GM19463 (cell line): ENCODE measurements around the gene ZDHHC19.
A peak's percentile ranks its signal among the peaks of the same experiment; 100 is the strongest.
"Not testable (repeated sequence)": the region's sequence is repeated elsewhere in the genome, so short reads cannot be mapped to it uniquely, and the experiment has no call there.

Source experiments
- ATAC-seq: cut with Tn5 transposase; IDR thresholded peaks from one replicate; pipeline ENCODE4 v1.9.1; 2021; ENCODE audit warnings: mild to moderate bottlenecking, moderate library complexity; ENCODE audit not compliant: unreplicated experiment

Gene ZDHHC19, protein sequence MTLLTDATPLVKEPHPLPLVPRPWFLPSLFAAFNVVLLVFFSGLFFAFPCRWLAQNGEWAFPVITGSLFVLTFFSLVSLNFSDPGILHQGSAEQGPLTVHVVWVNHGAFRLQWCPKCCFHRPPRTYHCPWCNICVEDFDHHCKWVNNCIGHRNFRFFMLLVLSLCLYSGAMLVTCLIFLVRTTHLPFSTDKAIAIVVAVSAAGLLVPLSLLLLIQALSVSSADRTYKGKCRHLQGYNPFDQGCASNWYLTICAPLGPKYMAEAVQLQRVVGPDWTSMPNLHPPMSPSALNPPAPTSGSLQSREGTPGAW

DNA sequence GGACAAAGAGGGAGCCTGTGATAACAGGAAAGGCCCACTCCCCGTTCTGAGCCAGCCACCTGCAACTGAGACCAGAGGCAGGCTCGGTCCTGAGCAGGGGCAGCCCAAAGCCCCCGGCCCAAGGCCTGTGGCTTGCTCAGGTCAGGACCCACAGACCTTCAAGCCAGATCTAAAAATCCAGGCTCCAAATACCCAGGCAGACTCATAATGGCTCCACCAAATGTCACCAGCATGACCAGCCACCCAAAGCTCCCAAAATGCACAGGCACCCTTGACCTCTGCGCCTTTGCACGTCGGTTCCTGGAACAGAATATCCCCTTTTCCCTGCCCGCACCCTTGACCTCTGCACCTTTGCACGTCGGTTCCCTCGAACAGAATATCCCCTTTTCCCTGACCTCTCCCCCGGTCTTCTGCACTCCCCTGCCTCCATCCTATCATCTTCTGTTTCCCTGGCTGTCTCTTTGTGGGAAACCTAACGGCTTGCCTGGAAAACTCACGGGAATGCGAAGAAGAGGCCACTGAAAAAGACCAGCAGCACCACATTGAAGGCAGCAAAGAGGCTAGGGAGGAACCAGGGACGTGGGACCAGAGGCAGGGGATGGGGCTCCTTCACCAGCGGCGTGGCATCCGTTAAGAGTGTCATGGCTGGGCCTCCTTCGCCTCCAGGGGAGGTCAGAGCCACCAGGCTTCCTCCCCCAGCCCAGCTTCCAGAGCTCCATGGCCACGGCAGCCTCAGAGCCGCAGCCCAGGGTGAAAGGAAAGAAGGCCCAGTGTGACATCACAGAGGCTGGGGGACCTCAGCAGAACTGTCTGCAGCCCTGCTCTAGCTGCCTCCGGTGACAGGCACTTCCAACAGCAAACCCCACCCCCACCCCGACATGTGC, at the start of gene ZDHHC19:
Gene ZDHHC19 (minus strand): TSS at position 728 of the 884 bp plus-strand sequence. CDS start 85 bp downstream, at position 643.
- ATAC-seq = no peak

DNA sequence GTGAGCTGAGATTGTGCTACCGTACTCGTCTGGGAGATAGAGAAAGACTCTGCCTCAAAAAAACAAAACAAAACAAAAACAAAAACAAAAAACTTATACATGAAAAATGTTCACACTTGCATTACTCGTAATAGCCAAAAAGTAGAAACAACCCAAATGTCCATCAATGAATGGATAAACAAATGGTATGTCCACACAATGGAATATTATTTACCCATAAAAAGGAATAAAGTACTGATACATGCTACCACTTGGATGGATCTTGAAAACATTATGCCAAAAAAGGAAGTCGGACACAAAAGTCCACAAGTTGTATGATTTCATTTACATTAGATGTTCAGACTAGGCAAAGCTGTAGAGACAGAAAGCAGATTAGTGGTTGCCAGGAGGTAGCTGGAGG, 49.6 kb upstream of the ZDHHC19 start:
- ATAC-seq = no peak

DNA sequence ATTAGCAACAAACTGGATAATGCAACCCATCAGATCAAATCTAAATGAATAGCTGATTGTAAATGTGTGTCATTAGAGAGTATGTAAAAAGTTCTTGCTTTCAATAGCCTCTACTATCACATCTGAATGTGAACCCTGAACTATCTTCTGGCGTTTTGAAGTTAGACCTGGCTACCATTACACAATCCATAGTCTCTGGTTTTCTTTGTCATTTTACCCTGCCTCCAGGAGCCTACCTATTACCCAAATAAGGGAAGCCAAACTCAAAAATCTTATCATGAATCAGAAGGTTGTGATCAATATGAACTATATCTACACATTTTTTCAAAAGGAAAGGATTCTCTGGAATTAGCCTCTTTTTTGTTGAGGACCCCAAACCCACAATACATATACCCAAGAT, 44.6 kb upstream of the ZDHHC19 start:
- no peak for ATAC-seq

DNA sequence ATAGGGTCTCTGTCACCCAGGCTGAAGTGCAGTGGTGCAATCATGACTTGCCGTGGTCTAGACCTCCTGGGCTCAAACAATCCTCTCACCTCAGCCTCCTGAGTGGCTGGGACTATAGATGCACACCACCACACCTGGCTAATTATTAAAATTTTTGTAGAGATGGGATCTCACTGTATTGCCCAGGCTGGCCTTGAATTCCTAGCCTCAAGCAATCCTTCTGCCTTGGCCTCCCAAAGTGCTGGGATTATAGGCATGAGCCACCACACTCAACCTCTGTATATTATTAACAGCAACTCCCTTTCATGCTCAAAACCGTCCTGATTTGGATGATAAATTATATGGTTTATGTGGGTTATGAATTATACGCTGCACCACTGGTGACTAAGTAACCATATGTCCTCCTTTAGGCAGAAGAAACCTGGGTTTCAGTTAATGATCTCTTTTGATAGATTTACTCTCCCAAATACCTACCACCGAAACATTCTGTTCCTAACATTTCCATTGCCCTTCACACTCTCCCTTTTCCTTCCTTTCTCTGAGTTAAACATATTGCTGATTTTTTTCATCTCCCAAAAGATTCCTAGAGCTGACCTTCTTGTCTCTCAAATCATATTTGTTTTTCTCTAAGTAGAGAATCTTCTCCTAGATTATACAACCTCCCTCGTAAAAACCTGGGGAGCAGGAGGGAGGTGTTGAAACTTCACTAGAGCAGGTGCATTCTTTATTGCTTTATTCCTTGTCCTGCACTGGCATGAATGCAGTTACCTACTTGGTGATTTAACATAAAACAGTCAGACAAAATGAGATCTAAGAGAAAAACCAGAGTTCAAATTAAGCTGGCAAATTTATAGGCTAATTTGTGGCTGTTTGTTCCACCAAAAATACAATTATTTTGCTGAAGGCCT, 43.4 kb upstream of the ZDHHC19 start:
- ATAC-seq = no peak

DNA sequence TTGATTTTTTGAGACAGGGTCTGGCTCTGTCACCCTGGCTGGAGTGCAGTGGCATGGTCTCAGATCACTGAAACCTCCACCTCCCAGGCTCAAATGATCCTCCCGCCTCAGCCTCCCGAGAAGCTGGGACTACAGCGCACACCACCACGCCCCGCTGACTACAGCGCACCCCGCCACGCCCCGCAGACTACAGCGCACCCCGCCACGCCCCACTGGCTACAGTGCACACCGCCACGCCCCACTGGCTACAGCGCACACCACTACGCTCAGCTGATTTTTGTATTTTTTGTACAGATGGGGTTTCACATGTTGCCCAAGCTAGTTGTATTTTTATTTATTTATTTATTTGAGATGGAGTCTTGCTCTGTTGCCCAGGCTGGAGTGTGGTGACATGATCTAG, 40.7 kb upstream of the ZDHHC19 start:
- ATAC-seq = no peak

DNA sequence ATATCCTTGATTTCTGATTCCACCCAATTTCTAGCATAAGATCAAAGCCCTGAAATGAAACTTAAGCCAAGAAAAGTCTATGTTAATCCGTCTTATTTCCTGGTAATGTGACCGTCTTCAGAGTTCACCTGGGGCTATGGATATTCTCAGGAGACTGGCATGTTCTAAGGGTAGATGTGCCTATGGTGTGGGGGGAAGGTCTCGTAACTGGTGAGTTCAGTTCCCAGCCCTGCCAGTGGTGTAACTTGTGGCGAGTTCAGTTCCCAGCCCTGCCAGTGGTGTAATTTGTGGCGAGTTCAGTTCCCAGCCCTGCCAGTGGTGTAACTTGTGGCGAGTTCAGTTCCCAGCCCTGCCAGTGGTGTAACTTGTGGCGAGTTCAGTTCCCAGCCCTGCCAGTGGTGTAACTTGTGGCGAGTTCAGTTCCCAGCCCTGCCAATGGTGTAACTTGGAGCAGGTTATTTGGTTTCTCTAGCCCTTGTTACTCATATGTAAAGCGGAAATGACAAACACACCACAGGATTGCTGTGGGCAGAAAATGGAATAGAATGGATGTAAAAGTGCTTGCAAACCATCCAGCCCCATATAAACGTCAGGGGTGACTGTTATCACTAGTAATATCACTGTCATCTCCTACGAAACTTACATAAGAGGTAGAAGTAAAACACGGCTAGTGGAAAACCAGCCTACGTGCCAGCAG, 35.6 kb upstream of the ZDHHC19 start:
- no peak for ATAC-seq

DNA sequence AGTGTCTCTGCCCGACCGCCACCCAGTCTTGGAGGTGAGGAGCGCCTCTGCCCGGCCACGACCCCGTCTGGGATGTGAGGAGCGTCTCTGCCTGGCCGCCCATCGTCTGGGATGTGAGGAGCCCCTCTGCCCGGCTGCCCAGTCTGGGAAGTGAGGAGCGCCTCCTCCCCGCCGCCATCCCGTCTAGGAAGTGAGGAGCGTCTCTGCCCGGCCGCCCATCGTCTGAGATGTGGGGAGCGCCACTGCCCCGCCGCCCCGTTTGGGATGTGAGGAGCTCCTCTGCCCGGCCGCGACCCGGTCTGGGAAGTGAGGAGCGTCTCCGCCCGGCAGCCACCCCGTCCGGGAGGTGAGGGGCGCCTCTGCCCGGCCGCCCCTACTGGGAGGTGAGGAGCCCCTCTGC, 33.0 kb upstream of the ZDHHC19 start:
- ATAC-seq = not testable (repeated sequence)

DNA sequence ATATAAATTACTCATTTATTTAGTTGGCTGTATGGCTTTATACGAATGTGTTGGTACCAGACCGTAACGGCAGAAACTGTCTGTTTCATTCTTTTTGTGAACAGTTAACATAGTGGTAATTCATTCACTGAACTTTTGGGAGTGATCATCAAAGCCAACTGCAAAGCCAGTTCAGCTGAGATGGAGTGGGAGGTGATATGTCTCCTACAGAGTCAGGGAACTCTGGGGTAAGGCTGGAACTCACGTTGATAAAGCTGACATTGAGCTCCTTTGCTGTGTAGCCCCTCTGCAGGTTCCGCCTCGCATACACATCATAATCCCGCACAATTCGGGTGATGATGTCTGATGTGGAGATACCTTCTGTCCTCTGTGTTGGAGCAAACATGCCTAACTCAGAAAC, 30.5 kb upstream of the ZDHHC19 start:
- ATAC-seq = no peak

DNA sequence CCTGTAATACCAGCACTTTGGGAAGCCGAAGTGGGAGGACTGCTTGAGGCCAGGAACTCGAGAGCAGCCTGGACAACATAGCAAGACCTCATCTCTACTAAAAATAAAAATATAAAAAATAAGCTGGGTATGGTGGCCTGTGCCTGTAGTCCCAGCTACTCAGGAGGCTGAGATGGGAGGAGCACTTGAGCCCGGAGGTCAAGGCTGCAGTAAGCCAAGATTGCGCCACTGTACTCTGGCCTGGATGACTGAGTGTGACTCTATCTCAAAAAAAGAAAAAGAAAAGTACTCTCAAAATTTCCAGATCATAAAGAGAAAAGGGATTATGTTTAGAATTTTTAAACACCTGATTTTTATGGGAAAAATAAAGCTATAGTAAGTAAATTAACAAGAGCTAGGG, 29.2 kb upstream of the ZDHHC19 start:
- no peak for ATAC-seq

DNA sequence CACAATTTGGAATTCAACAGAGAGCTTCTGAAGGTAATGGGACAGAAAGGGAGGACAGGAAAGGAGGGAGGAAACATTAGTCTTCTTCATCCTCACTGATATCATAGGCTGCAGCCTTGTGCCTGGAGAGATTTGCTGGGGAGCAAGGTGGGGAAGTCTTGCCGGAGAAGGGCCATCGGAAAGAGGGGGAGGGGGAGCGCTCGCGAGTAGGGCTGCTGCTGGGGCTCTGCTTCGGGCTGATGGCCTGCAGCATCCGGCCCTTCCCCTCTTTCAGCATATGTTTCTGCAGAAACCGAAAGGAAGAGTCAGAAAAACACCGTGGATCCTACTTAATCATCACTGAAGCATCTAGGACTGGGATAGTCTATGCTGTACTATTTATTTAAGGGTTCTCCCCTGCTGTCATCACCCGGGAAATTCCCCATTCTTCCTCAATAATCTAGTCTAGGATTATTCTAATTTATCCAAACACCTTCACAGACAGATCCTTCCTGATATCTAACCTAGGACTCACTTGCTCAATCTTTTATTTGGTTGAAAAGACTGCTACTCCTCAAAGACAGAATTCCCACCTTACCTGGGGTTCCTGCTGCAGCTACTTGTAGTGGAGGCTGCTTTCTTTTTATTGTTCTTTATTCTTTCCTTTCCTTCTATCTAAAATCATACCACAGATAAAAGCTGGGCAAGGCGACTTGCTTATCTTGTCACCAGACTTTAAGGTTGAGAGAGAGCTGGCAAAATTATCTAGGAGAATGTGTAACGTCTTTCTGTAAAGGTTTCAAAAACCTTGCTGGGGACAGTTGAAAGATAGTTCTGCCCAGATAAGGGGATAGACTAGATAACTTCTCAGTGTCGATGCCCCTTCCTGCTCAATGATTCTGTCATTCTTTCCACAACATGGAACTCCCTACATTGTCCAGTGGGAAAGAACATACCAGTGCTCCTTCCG, 27.7 kb upstream of the ZDHHC19 start:
- no peak for ATAC-seq

DNA sequence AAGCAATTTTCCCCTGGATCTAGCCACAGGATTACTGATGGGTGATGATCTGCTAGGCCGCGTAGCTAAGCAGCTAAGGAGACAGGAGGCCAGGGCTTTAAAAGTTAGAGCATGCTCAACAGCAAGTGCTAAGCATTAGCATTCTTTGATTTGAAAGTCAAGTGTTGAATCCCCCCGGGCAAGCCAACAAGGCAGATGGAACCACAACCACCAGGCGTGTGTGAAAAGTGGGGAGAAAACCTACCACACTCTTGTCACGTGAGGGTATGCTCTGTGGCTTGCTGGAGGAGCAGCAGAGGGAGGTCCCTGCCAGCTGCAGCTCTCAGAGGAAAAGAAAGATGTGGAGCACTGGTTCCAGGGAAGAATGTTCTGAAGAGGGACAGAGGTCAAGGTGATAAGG, 26.0 kb upstream of the ZDHHC19 start:
- ATAC-seq = no peak

DNA sequence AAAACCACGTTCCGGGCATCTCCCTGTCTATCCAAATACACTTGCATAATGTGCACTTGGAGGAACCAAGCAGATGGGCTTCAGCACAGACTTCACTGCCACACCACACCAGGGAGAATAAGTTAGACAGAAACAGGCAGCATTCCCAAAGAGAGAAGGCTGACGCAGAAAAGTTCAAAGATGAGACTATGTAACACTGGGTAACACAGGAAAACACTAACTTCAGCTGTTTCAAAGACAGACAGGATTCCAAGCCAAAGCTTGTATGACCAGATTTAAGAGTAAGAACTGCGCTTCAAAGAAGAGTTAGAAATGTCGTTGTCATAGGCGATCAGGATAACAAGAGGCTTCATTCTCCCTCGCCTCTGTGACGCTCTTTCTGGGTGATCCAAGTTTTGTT, 25.0 kb upstream of the ZDHHC19 start:
- no peak for ATAC-seq

DNA sequence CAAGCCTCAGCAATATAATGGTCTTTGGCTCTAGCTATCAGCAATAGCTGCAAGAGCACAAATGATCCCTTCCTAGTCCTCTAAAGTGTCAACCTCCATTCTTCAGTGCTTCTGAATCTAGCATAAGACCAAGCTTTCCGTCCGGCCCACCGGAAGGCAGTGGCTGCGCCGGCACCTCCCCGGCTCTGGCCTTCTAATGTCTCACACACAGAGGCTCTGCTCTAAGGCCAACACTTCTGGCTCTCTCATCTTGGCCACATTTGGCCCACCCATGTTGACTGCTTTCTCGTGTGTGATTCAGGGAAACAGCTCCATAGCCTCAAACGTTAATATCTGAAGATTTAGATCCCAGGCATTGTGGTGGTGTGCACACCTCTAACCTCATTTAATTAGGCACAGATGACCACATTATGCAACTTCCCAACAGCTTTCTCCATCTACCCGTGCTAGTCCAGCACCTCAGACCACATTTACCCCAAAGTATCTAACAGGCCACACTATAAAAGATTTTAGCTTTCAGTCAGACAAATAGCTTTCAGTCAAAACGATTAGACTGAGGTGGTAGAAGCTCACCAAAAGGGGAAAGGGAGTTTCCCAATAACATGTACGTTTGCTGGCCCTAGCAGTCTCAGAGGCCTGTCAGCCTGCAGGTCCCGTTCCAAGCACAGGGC, 24.4 kb upstream of the ZDHHC19 start:
- no peak for ATAC-seq

DNA sequence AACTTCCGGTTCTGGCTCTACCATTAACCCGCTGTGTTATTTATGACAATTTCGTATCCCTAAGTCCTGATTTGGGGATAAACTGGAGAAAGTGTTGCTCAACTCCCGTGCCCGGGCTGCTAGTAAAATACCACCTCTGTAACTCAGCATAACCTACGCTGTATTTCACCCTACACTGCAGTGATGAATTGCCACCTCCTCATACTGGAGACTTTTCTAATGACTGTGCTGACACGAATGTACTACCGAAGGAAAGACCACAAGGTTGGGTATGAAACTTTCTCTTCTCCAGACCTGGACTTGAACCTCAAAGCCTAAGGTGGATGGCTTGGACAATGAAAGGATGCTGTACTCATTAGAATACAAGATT, 21.7 kb upstream of the ZDHHC19 start:
- ATAC-seq = no peak

DNA sequence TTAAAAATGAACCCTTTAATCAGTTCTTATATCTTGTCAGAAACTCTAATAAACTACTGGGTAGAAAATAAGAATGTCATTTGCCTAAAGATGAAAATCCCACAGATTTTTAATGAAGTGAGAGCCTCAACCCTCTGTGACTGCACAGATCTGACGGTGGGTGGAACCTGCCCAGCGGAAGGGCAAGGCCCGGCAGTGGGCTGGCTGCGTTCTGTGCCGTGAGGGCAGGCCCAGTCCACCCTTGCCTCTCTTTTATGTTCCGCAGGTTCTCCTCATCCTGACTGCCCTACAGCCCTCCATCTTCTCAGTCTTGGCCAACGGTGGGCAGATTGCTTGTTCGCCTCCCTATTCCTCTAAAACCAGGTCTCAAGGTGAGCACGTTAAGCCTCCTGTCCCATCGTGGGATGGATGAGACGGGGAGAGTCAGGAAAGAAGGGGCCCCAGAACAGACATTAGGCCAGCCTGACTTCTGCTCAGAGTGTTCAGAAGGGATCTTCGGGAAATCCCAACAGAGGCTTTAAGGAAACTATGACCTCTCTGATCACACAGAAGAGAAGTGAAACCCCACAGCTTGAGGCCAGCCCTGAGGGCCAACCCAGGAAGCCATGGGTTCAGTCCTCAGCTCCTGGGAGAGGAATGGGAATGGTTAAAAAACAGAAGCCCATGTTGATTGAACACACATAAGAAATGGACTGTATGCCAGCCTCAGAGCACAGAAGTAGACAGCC, 21.1 kb upstream of the ZDHHC19 start:
- peak; percentile 72 for ATAC-seq

DNA sequence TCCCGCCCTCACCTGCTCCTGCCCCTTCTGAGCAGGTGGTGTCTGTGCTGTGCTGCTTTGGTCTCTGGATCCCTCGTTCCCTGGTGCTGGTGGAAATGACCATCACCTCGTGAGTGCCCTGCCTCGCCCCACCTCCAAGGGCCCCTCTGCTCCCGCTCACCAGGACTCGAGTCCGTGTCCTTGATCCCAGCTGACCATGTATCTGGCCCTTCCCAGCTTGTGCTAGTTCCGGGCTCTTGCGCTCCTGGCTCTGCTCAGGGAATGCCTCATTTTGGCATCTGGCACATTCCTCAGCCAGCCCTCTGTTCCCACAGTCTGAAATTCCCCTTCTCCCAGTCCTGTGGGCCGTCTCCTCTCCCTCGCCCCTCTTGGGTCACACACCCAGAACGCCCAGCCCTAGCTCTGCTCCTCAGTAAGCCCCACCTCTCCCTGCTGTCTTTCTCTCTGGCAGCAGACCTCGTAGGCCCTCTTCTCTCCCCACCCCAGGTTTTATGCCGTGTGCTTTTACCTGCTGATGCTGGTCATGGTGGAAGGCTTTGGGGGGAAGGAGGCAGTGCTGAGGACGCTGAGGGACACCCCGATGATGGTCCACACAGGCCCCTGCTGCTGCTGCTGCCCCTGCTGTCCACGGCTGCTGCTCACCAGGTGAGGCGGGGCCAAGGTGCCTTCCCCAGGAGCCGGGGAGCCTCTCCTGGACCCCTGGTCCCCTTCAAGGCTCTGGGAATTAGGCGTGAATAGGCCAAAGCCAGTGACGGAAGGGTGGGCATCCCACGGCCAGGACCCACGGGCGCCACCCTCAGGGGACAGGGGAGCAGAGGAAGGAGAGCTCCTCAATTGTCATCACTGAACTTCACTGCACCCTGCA, 16.7 kb upstream of the ZDHHC19 start:
- ATAC-seq = no peak

DNA sequence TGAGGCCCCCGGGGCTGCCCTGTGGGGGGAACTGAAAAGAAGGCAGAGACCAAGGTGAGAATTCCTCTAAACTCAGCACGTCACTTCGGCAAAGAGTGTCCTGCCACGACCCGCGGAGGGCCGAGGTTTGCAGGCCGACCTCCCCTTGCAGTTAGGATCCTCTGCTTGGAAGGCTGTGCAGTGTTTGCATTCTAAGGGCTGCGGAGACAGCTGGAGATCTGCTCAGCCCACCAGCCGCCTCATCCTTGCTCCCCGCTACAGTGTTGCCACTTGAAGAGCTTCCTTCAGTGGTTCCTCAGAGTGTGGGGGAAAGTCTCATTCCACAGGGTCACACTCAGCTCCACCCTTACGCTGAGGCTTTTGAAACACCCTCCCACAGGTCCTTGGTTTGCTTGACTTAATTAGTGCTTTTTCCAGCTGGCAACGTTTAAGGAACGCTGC, 15.9 kb upstream of the ZDHHC19 start:
- ATAC-seq = no peak
